ENCODE measurements around the gene DPY30.
"Not testable (repeated sequence)": the region's sequence is repeated elsewhere in the genome, so short reads cannot be mapped to it uniquely, and the experiment has no call there.

Gene DPY30

GRCh38 chr2:32010670-32011484, 28.7 kb downstream of the DPY30 start, which contains the start of gene MEMO1:
TSS of gene MEMO1 (minus strand) at chr2:32011008. CDS start at chr2:32010247, 761 bp downstream.
- peak within 1 kb of the TSS; percentile 71 for H3K4me3 ChIP-seq (ENCODE audit: low read depth, low read length)
- DNase-seq = peak; percentile 89

GRCh38 chr2:32010280-32010669, 29.3 kb downstream of the DPY30 start:
- Histone ChIP-seq H3K27ac (peak overlapping the region; percentile 79), H3K4me3 (ENCODE audit: low read depth, low read length) (peak overlapping the region; percentile 44)
- H3K27me3 ChIP-seq (replicated peaks); in situ Hi-C loops (cut with HindIII; ENCODE audit: low pct_ligation_motif_present, low sequenced_read_pairs); H3K36me3 ChIP-seq (replicated peaks): not testable (repeated sequence)
- peak; percentile 46 for DNase-seq

More at GRCh38 chr2:32010670-32011484, 28.7 kb downstream of the DPY30 start, which contains the start of gene MEMO1:
- in situ Hi-C loops (cut with HindIII; ENCODE audit: low pct_ligation_motif_present, low sequenced_read_pairs) = no loop called here
- Histone ChIP-seq H3K27ac (peak within 1 kb of the TSS; percentile 79), H3K27me3 (replicated peaks) (no peaks in the 10 kb centered on the region), H3K36me3 (replicated peaks) (no peaks in the 10 kb centered on the region)
- peak; percentile 4 for TF ChIP-seq CTCF (IDR thresholded peaks at IDR 0.05; ENCODE audit: low read depth, low read length, missing control alignments)

DNA sequence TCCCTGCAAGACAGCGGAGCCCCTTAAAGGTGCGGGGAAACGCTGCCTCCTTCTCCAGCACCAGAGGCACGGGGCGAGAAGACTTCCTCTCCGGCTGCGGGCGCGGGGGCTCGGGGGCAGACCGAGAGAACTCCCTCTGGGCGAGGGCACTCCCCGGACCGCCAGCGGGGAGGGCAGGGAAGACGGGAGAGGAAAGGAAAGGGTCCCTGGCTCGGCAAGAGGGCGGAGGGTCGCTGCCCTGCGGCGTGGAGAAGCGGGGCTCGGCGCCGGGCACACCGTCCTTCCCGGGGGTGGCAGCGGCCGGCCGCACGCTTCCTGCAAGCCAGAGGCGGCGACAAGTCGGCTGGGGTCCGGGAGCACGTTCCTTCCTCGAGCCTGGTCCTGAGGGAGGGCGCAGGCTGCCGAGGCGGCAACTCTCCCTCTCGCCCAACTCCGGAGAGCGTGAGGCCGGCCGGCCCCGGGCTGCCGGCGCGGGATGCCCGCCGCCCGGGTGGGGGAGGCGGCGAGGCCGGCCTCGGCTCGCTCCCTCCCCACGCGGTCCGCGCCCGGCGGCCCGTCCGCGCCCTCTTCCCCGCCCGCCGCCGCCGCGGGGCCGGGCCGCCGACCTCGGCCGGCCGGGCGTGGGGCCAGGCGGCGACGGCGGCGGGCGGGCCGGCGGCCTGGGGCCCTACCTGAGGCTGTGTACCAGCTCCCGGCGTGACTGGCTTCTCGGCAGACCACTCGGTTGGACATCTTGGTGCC, 29.9 kb downstream of the DPY30 start:
- peak; percentile 7 for DNase-seq
- Histone ChIP-seq H3K36me3 (replicated peaks) (no peaks in the 10 kb centered on the region), H3K4me3 (ENCODE audit: low read depth, low read length) (peak overlapping the region; percentile 71), H3K27ac (peak overlapping the region; percentile 79), H3K27me3 (replicated peaks) (no peaks in the 10 kb centered on the region)
- in situ Hi-C loops (cut with HindIII; ENCODE audit: low pct_ligation_motif_present, low sequenced_read_pairs) = no loop called here
- no peak for TF ChIP-seq CTCF (IDR thresholded peaks at IDR 0.05; ENCODE audit: low read depth, low read length, missing control alignments)

DNA sequence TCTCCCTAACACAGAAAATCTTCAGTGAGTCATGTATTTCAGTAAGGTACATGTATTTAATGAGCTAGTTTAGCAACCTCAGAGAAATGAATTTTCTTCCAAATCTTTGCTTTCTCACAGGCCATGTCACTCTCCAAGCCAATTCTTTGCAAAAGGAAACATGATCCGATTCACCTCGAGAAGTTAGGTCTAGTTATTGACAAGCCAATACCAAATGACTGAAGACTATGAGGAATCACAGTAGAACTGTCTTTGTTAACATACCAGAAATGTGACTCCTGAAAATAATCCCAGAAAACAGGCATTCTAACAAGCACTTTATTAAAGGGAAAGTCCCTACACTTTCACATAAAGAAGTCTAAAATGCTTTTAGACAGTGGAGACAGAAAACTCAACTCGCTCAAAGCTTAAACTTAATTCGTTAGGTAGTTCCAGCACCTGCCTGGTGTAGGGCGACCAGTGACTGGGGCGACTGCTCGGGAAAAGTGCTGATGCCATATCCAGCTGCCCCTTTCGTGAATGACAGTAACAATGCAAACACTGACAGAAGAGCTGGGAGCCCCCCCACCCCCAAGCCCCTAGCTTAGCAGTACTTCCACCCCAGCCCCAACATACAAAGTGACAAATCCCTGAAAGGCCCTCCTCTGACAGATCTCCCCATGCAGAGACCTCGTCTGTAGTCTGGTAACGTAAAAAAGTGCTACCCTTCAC, 30.6 kb downstream of the DPY30 start:
- H3K27ac ChIP-seq = no peak overlapping the region
- no peak for TF ChIP-seq CTCF (IDR thresholded peaks at IDR 0.05; ENCODE audit: low read depth, low read length, missing control alignments)
- no peaks in the 10 kb centered on the region for H3K36me3 ChIP-seq (replicated peaks)
- no peaks in the 10 kb centered on the region for H3K27me3 ChIP-seq (replicated peaks)
- H3K4me3 ChIP-seq (ENCODE audit: low read depth, low read length) = peak overlapping the region; percentile 71
- in situ Hi-C loops (cut with HindIII; ENCODE audit: low pct_ligation_motif_present, low sequenced_read_pairs) = no loop called here
- no peak for DNase-seq

DNA sequence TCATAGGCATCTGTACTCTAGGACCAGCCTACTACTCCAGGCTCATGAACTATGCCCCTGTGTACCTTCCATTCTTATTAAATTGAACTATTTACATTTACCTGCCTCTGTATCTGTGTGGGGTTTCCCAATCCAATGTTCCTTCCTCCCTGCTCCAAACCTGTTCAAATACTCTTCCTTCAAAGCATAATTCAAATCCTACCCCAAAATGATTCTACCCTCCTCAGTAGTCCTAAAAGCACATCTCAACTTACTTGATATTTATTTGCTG, 32.5 kb downstream of the DPY30 start:
- H3K27ac ChIP-seq = no peak overlapping the region
- no peaks in the 10 kb centered on the region for H3K27me3 ChIP-seq (replicated peaks)
- H3K4me3 ChIP-seq (ENCODE audit: low read depth, low read length) = no peak overlapping the region
- no peaks in the 10 kb centered on the region for H3K36me3 ChIP-seq (replicated peaks)
- no peak for TF ChIP-seq CTCF (IDR thresholded peaks at IDR 0.05; ENCODE audit: low read depth, low read length, missing control alignments)
- in situ Hi-C loops (cut with HindIII; ENCODE audit: low pct_ligation_motif_present, low sequenced_read_pairs) = no loop called here
- DNase-seq = no peak

All from brain microvascular endothelial cell (primary cell).